Measurements from ENCODE around the gene GXYLT2.

GXYLT2 gene

DNA sequence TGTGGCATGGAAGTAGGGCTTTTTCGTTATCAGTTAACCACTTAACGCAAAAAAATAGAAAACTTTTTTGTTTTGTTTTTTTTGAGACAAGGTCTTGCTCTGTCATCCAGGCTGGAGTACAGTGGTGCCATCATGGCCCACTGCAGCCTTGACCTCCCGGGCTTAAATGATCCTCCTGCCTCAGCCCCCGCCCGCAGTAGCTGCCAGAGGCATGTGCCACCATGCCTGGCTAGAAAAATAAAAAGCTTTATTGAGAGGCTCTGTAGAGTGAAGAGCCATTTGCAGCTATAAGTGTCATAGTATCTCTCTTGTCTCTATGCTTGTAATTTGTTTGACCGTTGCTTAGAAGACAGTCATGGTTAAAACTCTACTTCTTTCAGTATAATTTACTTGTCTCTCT, 122.3 kb downstream of the GXYLT2 start:
- DNase-seq (ENCODE audit: insufficient read length, low spot score): no peak
- no peak for FAIRE-seq
- no peak for TF ChIP-seq TAF1 (IDR thresholded peaks at IDR 0.05; ENCODE audit: low read depth, low read length)
- TF ChIP-seq POLR2AphosphoS5 (IDR thresholded peaks at IDR 0.05; ENCODE audit: low read depth, low read length): no peak
- no peak for TF ChIP-seq POU2F2 (IDR thresholded peaks at IDR 0.05; ENCODE audit: low read depth, low read length)
- TF ChIP-seq SPI1 (IDR thresholded peaks at IDR 0.05; ENCODE audit: low read depth, low read length): no peak
- TF ChIP-seq POLR2A (IDR thresholded peaks at IDR 0.05; ENCODE audit: low read depth, low read length): no peak
- no peak for TF ChIP-seq PAX5 (IDR thresholded peaks at IDR 0.05; ENCODE audit: insufficient read depth, low read length, severe bottlenecking)

DNA sequence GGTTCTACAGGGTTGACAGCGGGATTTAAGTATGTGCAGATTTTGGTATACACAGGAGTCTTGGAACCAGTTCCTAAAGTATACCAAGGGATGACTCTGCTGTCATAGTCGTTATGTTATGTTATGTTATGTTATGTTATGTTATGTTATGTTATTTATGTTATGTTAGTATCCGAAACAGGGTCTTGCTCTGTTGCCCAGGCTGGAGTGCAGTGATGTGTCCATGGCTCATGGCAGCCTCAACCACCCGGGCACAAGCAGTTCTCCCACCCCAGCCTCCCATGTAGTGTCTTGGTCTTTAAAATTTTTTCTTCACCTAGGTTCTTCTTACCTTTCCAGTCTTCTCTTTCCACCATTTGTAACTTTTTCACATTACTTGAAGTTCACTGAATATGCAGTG, 130.5 kb downstream of the GXYLT2 start:
- TF ChIP-seq SPI1 (IDR thresholded peaks at IDR 0.05; ENCODE audit: low read depth, low read length): no peak
- TF ChIP-seq TAF1 (IDR thresholded peaks at IDR 0.05; ENCODE audit: low read depth, low read length): no peak
- no peak for DNase-seq (ENCODE audit: insufficient read length, low spot score)
- FAIRE-seq: no peak

DNA sequence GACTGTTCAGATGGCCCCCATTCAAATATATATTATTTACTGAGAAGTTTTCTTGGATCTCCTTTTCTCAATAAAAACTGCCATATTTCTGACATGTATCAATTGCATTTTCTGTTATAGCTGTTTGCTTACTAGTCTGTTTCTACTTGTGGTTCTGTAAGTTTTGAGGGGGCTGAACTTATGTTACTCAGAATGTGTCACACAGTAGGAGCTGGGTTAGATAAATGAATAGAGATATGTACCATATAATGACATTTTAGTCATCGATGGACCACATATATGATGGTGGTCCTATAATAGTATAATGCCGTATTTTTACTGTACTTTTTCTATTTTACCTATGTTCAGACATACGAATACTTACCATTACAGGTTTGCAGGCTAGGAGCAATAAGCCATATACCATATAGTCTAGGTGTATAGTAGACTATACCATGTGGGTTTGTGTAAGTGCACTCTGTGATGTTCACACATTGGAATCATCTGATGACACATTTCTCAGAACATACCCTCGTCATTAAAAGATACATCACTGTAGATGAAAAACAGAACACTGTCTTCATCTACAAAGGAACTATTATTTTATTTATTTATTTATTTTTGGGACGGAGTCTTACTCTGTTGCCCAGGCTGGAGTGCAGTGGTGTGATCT, 131.1 kb downstream of the GXYLT2 start:
- TF ChIP-seq TAF1 (IDR thresholded peaks at IDR 0.05; ENCODE audit: low read depth, low read length) (no peak), POLR2A (IDR thresholded peaks at IDR 0.05; ENCODE audit: low read depth, low read length) (no peak), SPI1 (IDR thresholded peaks at IDR 0.05; ENCODE audit: low read depth, low read length) (no peak), POU2F2 (IDR thresholded peaks at IDR 0.05; ENCODE audit: low read depth, low read length) (no peak), PAX5 (IDR thresholded peaks at IDR 0.05; ENCODE audit: insufficient read depth, low read length, severe bottlenecking) (no peak), POLR2AphosphoS5 (IDR thresholded peaks at IDR 0.05; ENCODE audit: low read depth, low read length) (no peak)
- peak; percentile 74 for FAIRE-seq
- DNase-seq (ENCODE audit: insufficient read length, low spot score): no peak

DNA sequence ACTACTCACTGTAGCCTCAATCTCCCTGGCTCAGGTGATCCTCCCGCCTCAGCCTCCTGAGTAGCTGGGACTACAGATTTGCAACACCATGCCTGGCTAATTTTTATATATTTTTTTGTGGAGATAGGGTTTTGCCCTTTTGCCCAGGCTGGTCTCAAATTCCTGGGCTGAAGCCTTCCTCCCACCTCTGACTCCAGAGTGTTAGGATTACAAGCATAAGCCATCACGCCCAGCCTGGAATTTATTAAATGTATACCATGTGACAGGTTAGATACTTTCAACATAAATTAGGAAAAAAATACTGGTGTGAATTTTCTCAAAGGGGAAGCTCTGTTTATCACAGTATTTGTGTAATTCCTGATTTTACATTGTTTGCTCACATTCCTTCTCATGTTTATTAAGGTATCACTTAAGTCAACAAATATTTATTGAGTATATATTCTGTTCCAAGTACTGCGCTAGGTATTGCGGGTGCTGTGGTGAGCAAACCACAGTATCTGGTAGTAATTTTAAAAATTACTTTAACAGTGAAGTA, 133.5 kb downstream of the GXYLT2 start:
- no peak for FAIRE-seq
- DNase-seq (ENCODE audit: insufficient read length, low spot score): no peak

DNA sequence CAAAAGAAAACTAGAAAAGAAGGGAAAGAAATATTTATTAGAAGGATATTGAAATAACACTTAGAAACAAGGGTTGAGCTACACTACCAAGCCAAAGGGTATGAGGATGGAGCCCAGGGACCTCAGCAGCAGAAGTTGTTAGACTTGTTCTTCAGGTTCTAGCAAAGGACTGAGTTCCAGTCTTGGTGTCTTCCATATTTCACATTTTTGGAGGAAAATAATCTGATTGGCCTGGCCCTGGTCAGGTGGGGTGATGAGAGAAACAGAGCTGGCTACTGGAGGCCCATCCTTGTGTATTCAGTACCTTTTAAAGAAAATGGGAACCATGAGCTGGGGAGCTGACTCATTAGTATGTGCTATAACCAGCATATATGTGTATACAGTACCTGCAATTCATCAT, 137.0 kb downstream of the GXYLT2 start:
- TF ChIP-seq POLR2AphosphoS5 (IDR thresholded peaks at IDR 0.05; ENCODE audit: low read depth, low read length) (no peak), SPI1 (IDR thresholded peaks at IDR 0.05; ENCODE audit: low read depth, low read length) (no peak), TAF1 (IDR thresholded peaks at IDR 0.05; ENCODE audit: low read depth, low read length) (no peak), PAX5 (IDR thresholded peaks at IDR 0.05; ENCODE audit: insufficient read depth, low read length, severe bottlenecking) (no peak), POU2F2 (IDR thresholded peaks at IDR 0.05; ENCODE audit: low read depth, low read length) (no peak), POLR2A (IDR thresholded peaks at IDR 0.05; ENCODE audit: low read depth, low read length) (no peak)
- DNase-seq (ENCODE audit: insufficient read length, low spot score) (no peak), FAIRE-seq (peak; percentile 16)

More for the DNA sequence above, 133.5 kb downstream of the GXYLT2 start:
- TF ChIP-seq PAX5 (IDR thresholded peaks at IDR 0.05; ENCODE audit: insufficient read depth, low read length, severe bottlenecking): no peak
- no peak for TF ChIP-seq POU2F2 (IDR thresholded peaks at IDR 0.05; ENCODE audit: low read depth, low read length)
- no peak for TF ChIP-seq SPI1 (IDR thresholded peaks at IDR 0.05; ENCODE audit: low read depth, low read length)
- no peak for TF ChIP-seq POLR2AphosphoS5 (IDR thresholded peaks at IDR 0.05; ENCODE audit: low read depth, low read length)
- no peak for TF ChIP-seq TAF1 (IDR thresholded peaks at IDR 0.05; ENCODE audit: low read depth, low read length)
- no peak for TF ChIP-seq POLR2A (IDR thresholded peaks at IDR 0.05; ENCODE audit: low read depth, low read length)

DNA sequence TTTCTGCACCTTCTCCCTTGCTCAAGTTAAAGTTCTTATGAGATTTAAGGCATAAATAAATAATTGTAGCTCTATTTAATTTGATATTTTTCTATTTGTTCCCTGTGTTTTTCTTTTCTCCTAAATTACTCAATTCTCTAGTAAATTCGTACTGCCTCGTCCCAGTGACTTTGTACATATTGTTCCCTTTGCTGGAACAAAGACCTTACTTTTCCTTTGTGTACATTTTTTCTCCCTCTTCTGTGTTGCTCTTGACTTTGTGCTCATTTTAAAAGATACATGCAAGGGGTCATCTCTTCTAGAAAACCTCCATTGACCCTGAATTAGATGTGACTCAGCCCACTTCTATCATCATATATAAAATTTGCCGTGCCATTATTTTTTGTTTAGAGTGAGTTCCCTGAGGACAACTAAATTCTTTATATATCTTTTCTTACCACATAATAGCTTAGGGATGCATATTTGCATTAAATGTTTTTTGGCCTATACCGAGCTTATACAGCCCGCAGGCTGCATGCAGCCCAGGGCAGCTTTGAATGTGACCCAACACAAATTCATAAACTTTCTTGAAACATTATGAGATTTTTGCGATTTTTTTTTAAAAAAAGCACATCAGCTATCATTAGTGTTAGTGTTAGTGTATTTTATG, 138.4 kb downstream of the GXYLT2 start:
- no peak for FAIRE-seq

More for the DNA sequence above, 138.4 kb downstream of the GXYLT2 start:
- DNase-seq (ENCODE audit: insufficient read length, low spot score): no peak
- TF ChIP-seq TAF1 (IDR thresholded peaks at IDR 0.05; ENCODE audit: low read depth, low read length): no peak
- no peak for TF ChIP-seq POU2F2 (IDR thresholded peaks at IDR 0.05; ENCODE audit: low read depth, low read length)
- no peak for TF ChIP-seq SPI1 (IDR thresholded peaks at IDR 0.05; ENCODE audit: low read depth, low read length)
- TF ChIP-seq PAX5 (IDR thresholded peaks at IDR 0.05; ENCODE audit: insufficient read depth, low read length, severe bottlenecking): no peak
- TF ChIP-seq POLR2A (IDR thresholded peaks at IDR 0.05; ENCODE audit: low read depth, low read length): no peak
- TF ChIP-seq POLR2AphosphoS5 (IDR thresholded peaks at IDR 0.05; ENCODE audit: low read depth, low read length): no peak

All from GM12891 (cell line).